HG03342 (cell line): ENCODE measurements around the gene CCDC167.

ENCODE experiments used
- ATAC-seq: cut with Tn5 transposase; IDR thresholded peaks from one replicate; pipeline ENCODE4 v1.9.1; 2021; ENCODE audit warnings: mild to moderate bottlenecking, moderate library complexity; ENCODE audit not compliant: unreplicated experiment

CCDC167 gene

GRCh38 chr6:37499433-37500293 lies at the start of gene CCDC167:
Gene CCDC167, minus strand, starts transcription at chr6:37499893. Its CDS starts 30 bp downstream, at chr6:37499863.
- ATAC-seq, result peak; percentile 80

GRCh38 chr6:37549154-37549553 lies 49.5 kb upstream of the CCDC167 start:
- ATAC-seq, result no peak

- no peak for ATAC-seq
Measured at GRCh38 chr6:37548067-37548674, 48.5 kb upstream of the CCDC167 start.

- no peak for ATAC-seq
Measured at GRCh38 chr6:37547564-37548061, 47.9 kb upstream of the CCDC167 start.

GRCh38 chr6:37546141-37546871 lies 46.6 kb upstream of the CCDC167 start:
- ATAC-seq, result no peak

- ATAC-seq, result no peak
Measured at GRCh38 chr6:37544530-37544929, 44.8 kb upstream of the CCDC167 start.

GRCh38 chr6:37543361-37543760 lies 43.7 kb upstream of the CCDC167 start:
- no peak for ATAC-seq

GRCh38 chr6:37541346-37541745 lies 41.7 kb upstream of the CCDC167 start:
- ATAC-seq, result no peak

GRCh38 chr6:37540390-37540789 lies 40.7 kb upstream of the CCDC167 start:
- ATAC-seq, result no peak

- no peak for ATAC-seq
Measured at GRCh38 chr6:37540029-37540352, 40.3 kb upstream of the CCDC167 start.

GRCh38 chr6:37539171-37540028 lies 39.7 kb upstream of the CCDC167 start:
- ATAC-seq, result no peak

GRCh38 chr6:37538107-37538506 lies 38.4 kb upstream of the CCDC167 start:
- no peak for ATAC-seq

- no peak for ATAC-seq
Measured at GRCh38 chr6:37537548-37537947, 37.9 kb upstream of the CCDC167 start.

- ATAC-seq, result peak; percentile 33
Measured at GRCh38 chr6:37536491-37537190, 36.9 kb upstream of the CCDC167 start.

- peak; percentile 54 for ATAC-seq
Measured at GRCh38 chr6:37535759-37536490, 36.2 kb upstream of the CCDC167 start.

GRCh38 chr6:37535428-37535758 lies 35.7 kb upstream of the CCDC167 start:
- no peak for ATAC-seq

- no peak for ATAC-seq
Measured at GRCh38 chr6:37534893-37535292, 35.2 kb upstream of the CCDC167 start.

- no peak for ATAC-seq
Measured at GRCh38 chr6:37532122-37532521, 32.4 kb upstream of the CCDC167 start.

GRCh38 chr6:37531437-37532036 lies 31.8 kb upstream of the CCDC167 start:
- ATAC-seq, result no peak
